Peyer's patch (tissue), 4 donors: ENCODE results near the gene GLUD1.

Experiments
- CTCF ChIP-seq, 6 experiments: fragments of 450-650 bp in 4 of 6; fragments of 200-600 bp in 2 of 6; sonication (generic) in 1 of 6; IDR thresholded peaks; one replicate each; pipeline ENCODE4 v1.5.1; 2017 to 2019; ENCODE audit warnings: antibody characterized with exemption in 6 of 6, mild to moderate bottlenecking in 3 of 6, moderate library complexity in 1 of 6
- POLR2A ChIP-seq, 2 donors: fragments of 450-650 bp; IDR thresholded peaks; one replicate each; pipeline ENCODE4 v1.5.1; 2017; ENCODE audit warnings: antibody characterized with exemption in 2 of 2, mild to moderate bottlenecking in 2 of 2, moderate library complexity in 2 of 2

DNA sequence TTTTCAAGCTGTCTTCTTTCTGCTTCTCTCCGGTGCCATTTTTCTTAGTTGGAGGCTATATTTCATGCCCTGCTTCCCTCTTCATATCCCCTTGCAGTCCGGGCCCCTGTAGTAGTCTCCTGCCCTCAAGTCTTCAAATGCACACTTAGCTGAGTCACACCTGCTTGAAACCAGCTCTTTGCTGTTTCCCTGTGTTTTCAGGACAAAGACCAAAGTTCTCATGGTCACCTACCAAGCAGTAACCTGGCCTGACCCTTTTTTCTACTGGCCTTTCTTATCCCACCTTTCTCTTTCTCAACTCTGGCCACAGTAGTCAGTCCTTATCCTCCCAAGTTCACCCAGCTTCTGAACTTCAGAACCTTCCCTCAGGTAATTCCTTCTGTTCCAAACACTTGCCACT lies 28.5 kb downstream of the GLUD1 start:
- TF ChIP-seq CTCF (IDR thresholded peaks at IDR 0.05) (no peak), POLR2A (IDR thresholded peaks at IDR 0.05) (no peak)
